ENCODE measurements around the gene RASL11A. TPM values are rescaled to one million over a fixed set of nuclear protein-coding genes. Genes with fewer than 3 reads are reported as not detected.

The RASL11A gene
- total and polyA plus RNA-seq, 2 of the 13 experiments (the other 11 are each of a cell fraction or from before 2014, with no cell fraction given) = 3.0 to 4.1 TPM

- TF ChIP-seq SP140L (CRISPR knock-in tag; IDR thresholded peaks at IDR 0.05; ENCODE audit: borderline replicate concordance) (no peak), KLF13 (CRISPR knock-in tag; IDR thresholded peaks at IDR 0.05) (peak; percentile 90; the same call in 1 of the 2 replicates), IRF2 (CRISPR knock-in tag; IDR thresholded peaks at IDR 0.05) (peak; percentile 49; the same call in 1 of the 2 replicates), PHF21A (CRISPR knock-in tag; IDR thresholded peaks at IDR 0.05) (no peak; the same call in 1 of the 2 replicates), ZNF354B (CRISPR knock-in tag; IDR thresholded peaks at IDR 0.05) (no peak), ZNF564 (CRISPR knock-in tag; IDR thresholded peaks at IDR 0.05) (peak; percentile 3; the same call in 1 of the 2 replicates), ELF4 (CRISPR knock-in tag; IDR thresholded peaks at IDR 0.05; ENCODE audit: borderline replicate concordance) (no peak; the same call in 1 of the 2 replicates), ZNF878 (CRISPR knock-in tag; IDR thresholded peaks at IDR 0.05) (0 out of 2 replicates have a peak, but pooled peaks have one; percentile 61), PAXIP1 (CRISPR knock-in tag; conservative IDR thresholded peaks at IDR 0.05) (peak; percentile 20; the same call in 1 of the 2 replicates), PHB2 (IDR thresholded peaks at IDR 0.05; ENCODE audit: partially characterized antibody) (no peak), RXRA (CRISPR knock-in tag; IDR thresholded peaks at IDR 0.05) (peak; percentile 75; the same call in 1 of the 2 replicates), DMAP1 (CRISPR knock-in tag; IDR thresholded peaks at IDR 0.05) (peak; percentile 99), ZNF841 (CRISPR knock-in tag; IDR thresholded peaks at IDR 0.05; ENCODE audit: borderline replicate concordance) (no peak), ZNF446 (CRISPR knock-in tag; IDR thresholded peaks at IDR 0.05) (peak; percentile 46; the same call in 1 of the 2 replicates), ZNF367 (CRISPR knock-in tag; IDR thresholded peaks at IDR 0.05; ENCODE audit: borderline replicate concordance) (no peak), ZNF839 (CRISPR knock-in tag; IDR thresholded peaks at IDR 0.05; ENCODE audit: borderline replicate concordance) (0 out of 2 replicates have a peak, but pooled peaks have one; percentile 28), ZEB1 (IDR thresholded peaks at IDR 0.05; ENCODE audit: insufficient replicate concordance, low read depth) (no peak), ZNF335 (CRISPR knock-in tag; IDR thresholded peaks at IDR 0.05) (peak; percentile 100), RFX5 (IDR thresholded peaks at IDR 0.05; ENCODE audit: low read depth, low read length) (no peak), CTCF (CRISPR knock-in tag; IDR thresholded peaks at IDR 0.05) (no peak; the same call in 1 of the 2 replicates), HIC2 (CRISPR knock-in tag; IDR thresholded peaks at IDR 0.05; ENCODE audit: low read depth) (no peak), MZF1 (CRISPR knock-in tag; IDR thresholded peaks at IDR 0.05; ENCODE audit: borderline replicate concordance) (0 out of 2 replicates have a peak, but pooled peaks have one; percentile 29), RARA (CRISPR knock-in tag; IDR thresholded peaks at IDR 0.05) (peak; percentile 53)
Observed at GRCh38 chr13:27251166-27252091, 19.2 kb upstream of the RASL11A start, which contains the start of gene RPL21 (continued).
